ENCODE measurements around the gene TLL1.

GRCh38 chr4:165851256-165851655 is 21.8 kb upstream of the TLL1 start:
- TF ChIP-seq CTCF (IDR thresholded peaks at IDR 0.05; ENCODE audit: low read length) = no peak
- TF ChIP-seq EZH2 (IDR thresholded peaks at IDR 0.05; ENCODE audit: borderline replicate concordance, low read length) = no peak
